Trophoblast cell (in vitro differentiated cells and primary cell): Measurements from ENCODE around the gene GTPBP1.

ENCODE experiments used
- DNase-seq, 2 donors: peaks; one replicate each; pipeline ENCODE4 v3.0.0-alpha.2; 2016
- H2AFZ ChIP-seq: 2 replicates; pipeline ENCODE4 v1.6.1; 2013; ENCODE audit warnings: low read length, moderate library complexity, mild to moderate bottlenecking; ENCODE audit not compliant: insufficient read depth, poor library complexity
- H2AK5ac ChIP-seq: 2 replicates; pipeline ENCODE4 v1.6.1; 2013; ENCODE audit warnings: mild to moderate bottlenecking, low read length
- H2BK120ac ChIP-seq: 2 replicates; pipeline ENCODE4 v1.6.1; 2013; ENCODE audit warnings: low read length, mild to moderate bottlenecking, moderate library complexity; ENCODE audit not compliant: insufficient read depth, poor library complexity
- H2BK12ac ChIP-seq: 2 replicates; pipeline ENCODE4 v1.6.1; 2013; ENCODE audit warnings: mild to moderate bottlenecking, low read length, moderate library complexity
- H2BK5ac ChIP-seq: 2 replicates; pipeline ENCODE4 v1.6.1; 2013; ENCODE audit warnings: low read length, low read depth, moderate library complexity, mild to moderate bottlenecking; ENCODE audit not compliant: poor library complexity
- H3K14ac ChIP-seq: 2 replicates; pipeline ENCODE4 v1.6.1; 2013; ENCODE audit warnings: mild to moderate bottlenecking, low read length
- H3K18ac ChIP-seq: 2 replicates; pipeline ENCODE4 v1.6.1; 2013; ENCODE audit warnings: mild to moderate bottlenecking, low read length
- H3K23ac ChIP-seq: 2 replicates; pipeline ENCODE4 v1.6.1; 2013; ENCODE audit warnings: low read length
- H3K27ac ChIP-seq: 2 replicates; pipeline ENCODE4 v1.5.1; 2013; ENCODE audit warnings: low read depth, mild to moderate bottlenecking, inconsistent platforms, low read length, moderate library complexity
- H3K27me3 ChIP-seq: 2 replicates; pipeline ENCODE4 v1.6.1; 2013; ENCODE audit warnings: inconsistent platforms, mild to moderate bottlenecking, low read length, moderate library complexity; ENCODE audit not compliant: insufficient read depth
- H3K36me3 ChIP-seq, 2 experiments: 1 replicate in 1 of 2; 2 replicates in 1 of 2; pipeline ENCODE4 v1.6.1; 2013; ENCODE audit warnings: low read length in 2 of 2, mild to moderate bottlenecking in 2 of 2, moderate library complexity in 1 of 2; ENCODE audit not compliant: insufficient read depth in 2 of 2, control insufficient read depth in 1 of 2
- H3K4ac ChIP-seq: 2 replicates; pipeline ENCODE4 v1.6.1; 2013; ENCODE audit warnings: low read depth, mild to moderate bottlenecking, low read length, moderate library complexity
- H3K4me1 ChIP-seq, 2 experiments: 1 replicate in 1 of 2; 2 replicates in 1 of 2; pipeline ENCODE4 v1.6.1; 2013; ENCODE audit warnings: low read length in 2 of 2, mild to moderate bottlenecking in 2 of 2, moderate library complexity in 1 of 2; ENCODE audit not compliant: insufficient read depth in 2 of 2, control insufficient read depth in 1 of 2
- H3K4me2 ChIP-seq: 2 replicates; pipeline ENCODE4 v1.6.1; 2013; ENCODE audit warnings: inconsistent platforms, mild to moderate bottlenecking, low read length, moderate library complexity
- H3K4me3 ChIP-seq: 2 replicates; pipeline ENCODE4 v1.5.1; 2013; ENCODE audit warnings: mild to moderate bottlenecking, low read depth, low read length, inconsistent platforms
- H3K79me1 ChIP-seq: one replicate; pipeline ENCODE4 v1.6.1; 2013; ENCODE audit warnings: low read length
- H3K79me2 ChIP-seq: 2 replicates; pipeline ENCODE4 v1.6.1; 2013; ENCODE audit warnings: low read length, mild to moderate bottlenecking; ENCODE audit not compliant: control insufficient read depth, insufficient read depth, poor library complexity
- H3K9ac ChIP-seq: 2 replicates; pipeline ENCODE4 v1.6.1; 2013; ENCODE audit warnings: mild to moderate bottlenecking, low read length
- H3K9me3 ChIP-seq: 2 replicates; pipeline ENCODE4 v1.6.1; 2013; ENCODE audit warnings: low read depth, mild to moderate bottlenecking, control low read depth, inconsistent platforms, low read length; ENCODE audit not compliant: insufficient read depth
- H4K12ac ChIP-seq: 2 replicates; pipeline ENCODE4 v1.6.1; 2013; ENCODE audit warnings: low read depth, mild to moderate bottlenecking, low read length, moderate library complexity
- H4K8ac ChIP-seq: 2 replicates; pipeline ENCODE4 v1.6.1; 2013; ENCODE audit warnings: low read depth, mild to moderate bottlenecking, low read length, moderate library complexity
- H4K91ac ChIP-seq: one replicate; pipeline ENCODE4 v1.6.1; 2013; ENCODE audit warnings: low read depth, mild to moderate bottlenecking, low read length, moderate library complexity
- WGBS: extraction: QIAGEN DNeasy Blood & Tissue Kit; methylation state at CpG from one replicate; pipeline ENCODE4 v1.1.7; 2013; ENCODE audit warnings: missing lambda C conversion rate; ENCODE audit not compliant: insufficient read length, insufficient coverage; ENCODE audit errors: extremely low coverage; 5-methylcytosine and 5-hydroxymethylcytosine counted together

Gene GTPBP1

DNA sequence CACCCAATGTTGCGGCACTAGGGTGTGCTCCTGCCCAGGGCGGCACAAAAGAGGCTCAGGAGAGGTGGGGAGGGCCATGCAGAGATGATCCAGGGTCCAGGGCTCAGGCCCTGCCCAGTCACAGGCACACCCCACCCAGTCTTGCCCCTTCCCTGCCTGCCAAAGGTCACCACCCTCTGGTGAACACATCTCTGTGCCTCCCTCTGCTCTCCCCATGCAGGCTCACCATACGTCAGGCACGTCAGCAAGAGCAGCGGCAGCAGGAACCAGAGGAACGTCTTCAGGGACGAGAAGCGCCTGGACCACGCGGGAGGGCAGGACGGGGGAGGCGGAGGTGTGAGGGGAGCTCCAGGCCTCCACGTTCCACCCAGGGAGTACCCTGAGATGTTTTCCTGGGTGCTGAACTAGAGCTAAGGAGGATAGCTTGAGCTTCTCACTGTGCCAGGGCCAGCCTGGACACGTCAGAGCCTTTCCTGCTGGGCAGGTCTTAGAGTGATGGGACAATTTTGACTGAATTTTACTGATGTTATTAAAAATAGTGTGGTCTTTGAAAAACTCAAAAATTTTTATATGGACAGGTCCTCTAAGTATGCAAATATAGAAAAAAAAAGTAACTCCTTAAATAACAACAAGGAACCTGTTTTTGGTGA is 42.9 kb downstream of the GTPBP1 start:
- H4K91ac ChIP-seq, result no peak overlapping the region
- H3K18ac ChIP-seq, result no peak overlapping the region
- H2BK120ac ChIP-seq, result no peak overlapping the region
- no peak overlapping the region for H3K4me3 ChIP-seq
- no peak overlapping the region for H3K27ac ChIP-seq
- no peaks in the 10 kb centered on the region for H3K79me2 ChIP-seq
- no peak overlapping the region for H4K12ac ChIP-seq
- H3K4me2 ChIP-seq, result no peak overlapping the region
- H3K36me3 ChIP-seq, result peaks cover 73 to 74% of the 10 kb centered on the region in 2 experiments
- no peak overlapping the region for H2BK12ac ChIP-seq
- no peak overlapping the region for H4K8ac ChIP-seq
- no peak overlapping the region for H3K9ac ChIP-seq
- no peak overlapping the region for H3K14ac ChIP-seq
- no peaks in the 10 kb centered on the region for H3K4me1 ChIP-seq
- no CpG with 5 or more reads among the region's 14 CpGs for WGBS
- H3K4ac ChIP-seq, result no peak overlapping the region
- no peaks in the 10 kb centered on the region for H3K79me1 ChIP-seq
- no peak overlapping the region for H3K23ac ChIP-seq
- H3K9me3 ChIP-seq, result peaks cover 1% of the 10 kb centered on the region
- no peak overlapping the region for H2AFZ ChIP-seq
- H3K27me3 ChIP-seq, result no peaks in the 10 kb centered on the region
- H2BK5ac ChIP-seq, result no peak overlapping the region
- no peak overlapping the region for H2AK5ac ChIP-seq
- DNase-seq, result no peak

DNA sequence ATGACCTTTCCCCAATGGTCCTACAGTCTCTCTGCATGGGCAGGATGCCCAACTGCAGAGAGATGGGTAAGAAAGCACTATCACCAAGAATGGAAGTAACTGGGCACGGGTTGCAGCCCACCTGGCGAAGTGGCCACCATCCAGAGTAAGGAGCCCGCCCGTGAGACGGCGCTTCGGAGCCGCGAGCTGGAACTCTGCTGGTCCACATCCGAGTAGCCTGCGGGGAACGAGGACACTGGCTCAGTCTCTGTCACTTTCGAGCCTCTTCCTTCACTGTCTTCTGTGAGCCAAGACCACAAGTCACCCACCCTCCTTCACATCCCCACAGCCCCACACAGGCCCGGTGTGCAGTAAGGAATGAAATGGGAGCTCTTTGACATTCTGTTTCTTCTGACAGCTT is 44.4 kb downstream of the GTPBP1 start:
- Histone ChIP-seq H4K91ac (no peak overlapping the region), H3K9me3 (peaks cover 1% of the 10 kb centered on the region), H3K4ac (no peak overlapping the region), H3K23ac (no peak overlapping the region), H2BK5ac (no peak overlapping the region), H3K4me2 (no peak overlapping the region), H3K4me3 (no peak overlapping the region), H3K9ac (no peak overlapping the region), H3K79me1 (peaks cover 4% of the 10 kb centered on the region), H4K8ac (no peak overlapping the region), H3K27me3 (no peaks in the 10 kb centered on the region), H3K4me1 (peaks cover 8 to 13% of the 10 kb centered on the region in 2 experiments), H2AK5ac (no peak overlapping the region), H2AFZ (no peak overlapping the region), H3K79me2 (peaks cover 4% of the 10 kb centered on the region), H3K18ac (no peak overlapping the region), H3K27ac (no peak overlapping the region), H2BK120ac (no peak overlapping the region), H2BK12ac (no peak overlapping the region), H4K12ac (no peak overlapping the region), H3K36me3 (peaks cover 66% of the 10 kb centered on the region in 2 experiments), H3K14ac (no peak overlapping the region)
- DNase-seq, result no peak
- no CpG with 5 or more reads among the region's 14 CpGs for WGBS

DNA sequence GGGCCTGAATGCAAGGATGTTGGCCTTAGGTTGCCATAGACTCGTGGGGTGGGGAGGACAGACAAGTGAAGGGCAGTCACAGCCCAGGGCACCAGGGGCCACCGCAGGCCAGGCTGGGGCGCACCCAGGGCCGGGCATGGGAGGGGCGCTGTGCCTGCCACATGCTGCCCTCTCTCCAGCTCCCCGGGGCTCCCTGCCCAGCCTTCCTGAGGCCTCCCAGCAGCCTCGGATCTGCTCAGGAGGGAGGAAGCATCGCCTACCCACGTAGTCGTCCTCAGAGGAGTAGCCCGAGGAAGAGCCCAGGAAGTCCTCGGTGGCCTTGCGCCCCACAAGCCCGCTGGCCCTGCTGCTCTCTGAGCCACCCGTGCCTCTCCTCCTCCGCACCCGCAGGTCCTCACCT is 44.9 kb downstream of the GTPBP1 start:
- Histone ChIP-seq H2BK5ac (no peak overlapping the region), H3K14ac (no peak overlapping the region), H2AK5ac (no peak overlapping the region), H3K4me3 (no peak overlapping the region), H4K8ac (no peak overlapping the region), H3K18ac (no peak overlapping the region), H3K36me3 (peaks cover 61 to 62% of the 10 kb centered on the region in 2 experiments), H3K27ac (no peak overlapping the region), H3K9me3 (peaks cover 1% of the 10 kb centered on the region), H3K79me1 (peaks cover 9% of the 10 kb centered on the region), H2AFZ (no peak overlapping the region), H3K4me1 (peaks cover 8 to 14% of the 10 kb centered on the region in 2 experiments), H3K79me2 (peaks cover 6% of the 10 kb centered on the region), H3K9ac (no peak overlapping the region), H2BK12ac (no peak overlapping the region), H4K12ac (no peak overlapping the region), H3K4me2 (no peak overlapping the region), H4K91ac (no peak overlapping the region), H3K27me3 (no peaks in the 10 kb centered on the region), H3K23ac (no peak overlapping the region), H3K4ac (no peak overlapping the region), H2BK120ac (no peak overlapping the region)
- no peak for DNase-seq
- WGBS, result no CpG with 5 or more reads among the region's 17 CpGs

DNA sequence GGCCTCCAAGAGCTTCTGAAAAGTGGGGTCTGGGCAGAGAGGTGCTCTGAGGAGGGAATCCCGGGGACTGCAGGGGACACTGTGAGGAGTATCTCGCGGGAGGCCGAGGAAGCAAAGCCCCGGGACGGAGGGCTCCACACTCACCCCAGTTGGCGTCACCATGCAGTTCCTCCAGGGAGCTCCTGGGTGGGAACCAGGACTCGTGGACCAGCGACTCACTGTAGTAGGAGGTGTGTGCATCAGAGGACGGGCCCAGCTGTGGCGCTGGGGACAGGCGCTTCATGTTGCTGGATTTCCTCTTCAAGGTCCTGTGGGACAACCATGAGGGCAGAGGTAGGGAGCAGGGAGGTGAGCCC is 45.3 kb downstream of the GTPBP1 start:
- Histone ChIP-seq H4K8ac (no peak overlapping the region), H2BK120ac (no peak overlapping the region), H3K9me3 (peaks cover 1% of the 10 kb centered on the region), H2BK12ac (no peak overlapping the region), H3K9ac (no peak overlapping the region), H4K91ac (no peak overlapping the region), H3K27me3 (no peaks in the 10 kb centered on the region), H2BK5ac (no peak overlapping the region), H3K36me3 (peaks cover 57 to 58% of the 10 kb centered on the region in 2 experiments), H3K18ac (no peak overlapping the region), H2AFZ (no peak overlapping the region), H3K79me1 (peaks cover 11% of the 10 kb centered on the region), H3K4me2 (no peak overlapping the region), H3K23ac (no peak overlapping the region), H3K79me2 (peaks cover 6% of the 10 kb centered on the region), H4K12ac (no peak overlapping the region), H3K4me1 (peaks cover 8 to 14% of the 10 kb centered on the region in 2 experiments), H3K27ac (no peak overlapping the region), H3K4ac (no peak overlapping the region), H3K14ac (no peak overlapping the region), H3K4me3 (no peak overlapping the region), H2AK5ac (no peak overlapping the region)
- WGBS, result no CpG with 5 or more reads among the region's 12 CpGs
- DNase-seq, result no peak
